HepG2 (cell line): ENCODE data around the gene SOBP. TPM values are rescaled to one million over a fixed set of nuclear protein-coding genes. Genes with fewer than 3 reads are reported as not detected.

ENCODE experiments used
- AKAP8 ChIP-seq: sonication (generic); formaldehyde crosslinking; IDR thresholded peaks from 2 replicates; pipeline ENCODE4 v1.5.1; 2020; ENCODE audit warnings: mild to moderate bottlenecking, missing genetic modification reagents
- BRD4 ChIP-seq: sonication (generic); formaldehyde crosslinking; IDR thresholded peaks from 2 replicates; pipeline ENCODE4 v1.4.0; 2020; ENCODE audit warnings: missing genetic modification reagents
- CCAR2 ChIP-seq: fragments of 200-400 bp; formaldehyde crosslinking; optimal IDR thresholded peaks from 2 replicates; pipeline ENCODE3; 2018; ENCODE audit warnings: low read depth, mild to moderate bottlenecking, low read length, moderate library complexity
- GPN1 ChIP-seq: sonication (generic); formaldehyde crosslinking; IDR thresholded peaks from 2 replicates; pipeline ENCODE4 v1.5.1; 2020; ENCODE audit warnings: missing genetic modification reagents, borderline replicate concordance
- MYNN ChIP-seq: sonication (generic); formaldehyde crosslinking; IDR thresholded peaks from 2 replicates; pipeline ENCODE4 v1.4.0; 2020; ENCODE audit warnings: mild to moderate bottlenecking, low read depth, missing genetic modification reagents
- NFE2L2 ChIP-seq: fragments of 150-350 bp; IDR thresholded peaks from 2 replicates; pipeline ENCODE4 v1.6.1; 2014; ENCODE audit warnings: low read length
- PHF8 ChIP-seq: sonication (generic); formaldehyde crosslinking; IDR thresholded peaks from 2 replicates; pipeline ENCODE4 v1.5.0; 2020; ENCODE audit warnings: missing genetic modification reagents
- THAP7 ChIP-seq: sonication (generic); formaldehyde crosslinking; IDR thresholded peaks from 2 replicates; pipeline ENCODE4 v1.8.1; 2023; ENCODE audit warnings: mild to moderate bottlenecking, missing genetic modification reagents
- ZBTB3 ChIP-seq: sonication (generic); formaldehyde crosslinking; IDR thresholded peaks from 2 replicates; pipeline ENCODE4 v1.4.0; 2020; ENCODE audit warnings: low read depth, mild to moderate bottlenecking, moderate library complexity, missing genetic modification reagents, borderline replicate concordance
- ZNF24 ChIP-seq: fragments of 450-650 bp; IDR thresholded peaks from 2 replicates; pipeline ENCODE4 v1.6.1; 2017; ENCODE audit warnings: antibody characterized with exemption, mild to moderate bottlenecking
- polyA plus RNA-seq, 8 experiments: library from polyadenylated mRNA; depleted of rRNA in 3 of 8; stranded (reverse) in 7 of 8; unstranded in 1 of 8; fragments of >200 nt; fragmentation: Illumina TruSeq in 4 of 8; extraction: Trizol in 4 of 8; gene quantifications; 2 replicates each; pipeline versions ENCODE4 v1.2.1 to v1.2.3, GENCODE V29; 2011 to 2016; ENCODE audit warnings: low read depth in 4 of 8, missing spikeins in 1 of 8, mixed read lengths in 1 of 8; ENCODE audit not compliant: insufficient read depth in 1 of 8
- total RNA-seq, 5 experiments: library from RNA; depleted of rRNA; stranded (reverse); fragments of >200 nt; fragmentation: Illumina TruSeq; extraction: Trizol; gene quantifications; 2 replicates each; pipeline ENCODE4 v1.2.3, GENCODE V29; 2016; ENCODE audit warnings: low read depth in 1 of 5
- TF ChIP-seq, protein P1 (sequence below), 2 experiments: fragments of 450-650 bp in 1 of 2; sonication (generic) in 1 of 2; formaldehyde crosslinking; IDR thresholded peaks; 2 replicates each; pipeline versions ENCODE4 v1.5.0 to v1.8.0; 2020 to 2022; ENCODE audit warnings: mild to moderate bottlenecking in 1 of 2, missing genetic modification reagents in 1 of 2
- TF ChIP-seq, protein P2 (sequence below): sonication (generic); formaldehyde crosslinking; IDR thresholded peaks from 2 replicates; pipeline ENCODE4 v1.4.0; 2020; ENCODE audit warnings: missing genetic modification reagents
- TF ChIP-seq, protein P3 (sequence below), 2 experiments: sonication (generic) in 1 of 2; formaldehyde crosslinking in 1 of 2; IDR thresholded peaks; 2 replicates each; pipeline versions ENCODE4 v1.6.1 to v1.9.0; 2014 to 2022; ENCODE audit warnings: antibody characterized with exemption in 1 of 2, borderline replicate concordance in 1 of 2, inconsistent platforms in 1 of 2, low read depth in 1 of 2, missing genetic modification reagents in 1 of 2
- TF ChIP-seq, protein P4 (sequence below): sonication (generic); formaldehyde crosslinking; conservative IDR thresholded peaks from 2 replicates; pipeline ENCODE4 v1.5.0; 2020; ENCODE audit warnings: missing genetic modification reagents
- TF ChIP-seq, protein P5 (sequence below): sonication (generic); formaldehyde crosslinking; IDR thresholded peaks from 2 replicates; pipeline ENCODE4 v1.5.0; 2020; ENCODE audit warnings: missing genetic modification reagents, mild to moderate bottlenecking, borderline replicate concordance

Gene SOBP
- total and polyA plus RNA-seq, 2 of the 13 experiments (the other 11 are each of a cell fraction or from before 2014, with no cell fraction given): 1.5 to 6.9 TPM

DNA sequence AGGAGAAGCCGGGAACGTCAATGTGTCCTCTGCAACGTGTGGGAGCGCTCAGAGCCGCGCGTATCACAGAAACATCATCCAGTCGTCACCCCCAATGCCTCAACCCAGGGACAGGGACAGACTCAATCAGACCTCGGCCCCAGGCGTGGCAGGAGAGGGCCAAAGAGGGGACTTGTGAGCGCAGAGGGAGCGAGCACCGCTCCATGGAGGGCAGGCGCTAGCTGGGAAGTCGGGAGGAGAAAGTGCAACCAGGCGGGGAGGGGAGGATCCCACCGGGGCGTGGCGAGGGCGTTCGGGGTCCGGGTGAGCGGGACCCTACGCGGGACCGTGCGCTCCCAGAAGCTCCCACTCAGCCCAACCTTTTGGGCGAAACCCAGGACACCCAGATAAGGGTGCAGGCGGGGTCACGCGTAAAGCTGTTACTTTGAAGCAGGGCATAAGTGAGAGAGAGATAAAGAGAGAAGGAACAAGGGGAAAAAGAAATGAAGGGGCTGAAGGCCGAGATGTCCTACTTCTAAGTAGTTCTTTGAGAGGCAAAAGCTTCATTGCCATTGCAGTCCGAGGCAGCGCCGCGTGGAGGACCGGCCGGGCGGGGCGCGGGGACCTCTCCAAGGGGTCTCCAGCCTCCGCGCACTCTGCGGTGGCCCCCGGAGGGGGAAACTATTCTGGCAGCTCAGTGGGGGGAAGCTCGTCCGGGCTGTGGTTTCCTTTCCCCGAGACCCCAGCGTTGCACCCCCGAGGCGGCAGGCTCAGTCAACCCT, 862 bp upstream of the SOBP start (continued):
- no peak for TF ChIP-seq THAP7 (CRISPR knock-in tag)
- TF ChIP-seq MYNN: no peak
- no peak for TF ChIP-seq ZNF24
- no peak for TF ChIP-seq NFE2L2
- TF ChIP-seq, protein P1, sequence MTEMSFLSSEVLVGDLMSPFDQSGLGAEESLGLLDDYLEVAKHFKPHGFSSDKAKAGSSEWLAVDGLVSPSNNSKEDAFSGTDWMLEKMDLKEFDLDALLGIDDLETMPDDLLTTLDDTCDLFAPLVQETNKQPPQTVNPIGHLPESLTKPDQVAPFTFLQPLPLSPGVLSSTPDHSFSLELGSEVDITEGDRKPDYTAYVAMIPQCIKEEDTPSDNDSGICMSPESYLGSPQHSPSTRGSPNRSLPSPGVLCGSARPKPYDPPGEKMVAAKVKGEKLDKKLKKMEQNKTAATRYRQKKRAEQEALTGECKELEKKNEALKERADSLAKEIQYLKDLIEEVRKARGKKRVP (CRISPR knock-in tag; IDR thresholded peaks at IDR 0.05): no peak; a peak in 1 of 4 replicates
- peak; percentile 34; the same call in 1 of the 2 replicates for TF ChIP-seq PHF8
- TF ChIP-seq, protein P2, sequence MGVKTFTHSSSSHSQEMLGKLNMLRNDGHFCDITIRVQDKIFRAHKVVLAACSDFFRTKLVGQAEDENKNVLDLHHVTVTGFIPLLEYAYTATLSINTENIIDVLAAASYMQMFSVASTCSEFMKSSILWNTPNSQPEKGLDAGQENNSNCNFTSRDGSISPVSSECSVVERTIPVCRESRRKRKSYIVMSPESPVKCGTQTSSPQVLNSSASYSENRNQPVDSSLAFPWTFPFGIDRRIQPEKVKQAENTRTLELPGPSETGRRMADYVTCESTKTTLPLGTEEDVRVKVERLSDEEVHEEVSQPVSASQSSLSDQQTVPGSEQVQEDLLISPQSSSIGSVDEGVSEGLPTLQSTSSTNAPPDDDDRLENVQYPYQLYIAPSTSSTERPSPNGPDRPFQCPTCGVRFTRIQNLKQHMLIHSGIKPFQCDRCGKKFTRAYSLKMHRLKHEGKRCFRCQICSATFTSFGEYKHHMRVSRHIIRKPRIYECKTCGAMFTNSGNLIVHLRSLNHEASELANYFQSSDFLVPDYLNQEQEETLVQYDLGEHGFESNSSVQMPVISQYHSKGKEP: no peak
- TF ChIP-seq, protein P3, sequence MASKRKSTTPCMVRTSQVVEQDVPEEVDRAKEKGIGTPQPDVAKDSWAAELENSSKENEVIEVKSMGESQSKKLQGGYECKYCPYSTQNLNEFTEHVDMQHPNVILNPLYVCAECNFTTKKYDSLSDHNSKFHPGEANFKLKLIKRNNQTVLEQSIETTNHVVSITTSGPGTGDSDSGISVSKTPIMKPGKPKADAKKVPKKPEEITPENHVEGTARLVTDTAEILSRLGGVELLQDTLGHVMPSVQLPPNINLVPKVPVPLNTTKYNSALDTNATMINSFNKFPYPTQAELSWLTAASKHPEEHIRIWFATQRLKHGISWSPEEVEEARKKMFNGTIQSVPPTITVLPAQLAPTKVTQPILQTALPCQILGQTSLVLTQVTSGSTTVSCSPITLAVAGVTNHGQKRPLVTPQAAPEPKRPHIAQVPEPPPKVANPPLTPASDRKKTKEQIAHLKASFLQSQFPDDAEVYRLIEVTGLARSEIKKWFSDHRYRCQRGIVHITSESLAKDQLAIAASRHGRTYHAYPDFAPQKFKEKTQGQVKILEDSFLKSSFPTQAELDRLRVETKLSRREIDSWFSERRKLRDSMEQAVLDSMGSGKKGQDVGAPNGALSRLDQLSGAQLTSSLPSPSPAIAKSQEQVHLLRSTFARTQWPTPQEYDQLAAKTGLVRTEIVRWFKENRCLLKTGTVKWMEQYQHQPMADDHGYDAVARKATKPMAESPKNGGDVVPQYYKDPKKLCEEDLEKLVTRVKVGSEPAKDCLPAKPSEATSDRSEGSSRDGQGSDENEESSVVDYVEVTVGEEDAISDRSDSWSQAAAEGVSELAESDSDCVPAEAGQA (IDR thresholded peaks at IDR 0.05; ENCODE audit: low read depth): no peak
- TF ChIP-seq, protein P3 (CRISPR knock-in tag; IDR thresholded peaks at IDR 0.05; ENCODE audit: borderline replicate concordance): no peak
- TF ChIP-seq, protein P4, sequence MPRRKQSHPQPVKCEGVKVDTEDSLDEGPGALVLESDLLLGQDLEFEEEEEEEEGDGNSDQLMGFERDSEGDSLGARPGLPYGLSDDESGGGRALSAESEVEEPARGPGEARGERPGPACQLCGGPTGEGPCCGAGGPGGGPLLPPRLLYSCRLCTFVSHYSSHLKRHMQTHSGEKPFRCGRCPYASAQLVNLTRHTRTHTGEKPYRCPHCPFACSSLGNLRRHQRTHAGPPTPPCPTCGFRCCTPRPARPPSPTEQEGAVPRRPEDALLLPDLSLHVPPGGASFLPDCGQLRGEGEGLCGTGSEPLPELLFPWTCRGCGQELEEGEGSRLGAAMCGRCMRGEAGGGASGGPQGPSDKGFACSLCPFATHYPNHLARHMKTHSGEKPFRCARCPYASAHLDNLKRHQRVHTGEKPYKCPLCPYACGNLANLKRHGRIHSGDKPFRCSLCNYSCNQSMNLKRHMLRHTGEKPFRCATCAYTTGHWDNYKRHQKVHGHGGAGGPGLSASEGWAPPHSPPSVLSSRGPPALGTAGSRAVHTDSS (CRISPR knock-in tag): no peak
- TF ChIP-seq ZBTB3 (CRISPR knock-in tag): no peak
- TF ChIP-seq CCAR2: no peak
- TF ChIP-seq AKAP8 (CRISPR knock-in tag): no peak
- TF ChIP-seq, protein P5, sequence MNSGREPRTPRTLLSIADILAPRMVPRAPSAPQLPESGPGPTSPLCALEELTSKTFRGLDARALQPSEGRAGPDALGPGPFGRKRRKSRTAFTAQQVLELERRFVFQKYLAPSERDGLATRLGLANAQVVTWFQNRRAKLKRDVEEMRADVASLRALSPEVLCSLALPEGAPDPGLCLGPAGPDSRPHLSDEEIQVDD (CRISPR knock-in tag): no peak
- TF ChIP-seq BRD4 (CRISPR knock-in tag): no peak; the same call in 1 of the 2 replicates
- no peak for TF ChIP-seq GPN1 (CRISPR knock-in tag)
